Measurements from ENCODE around the gene VWA3A. TPM values are rescaled to one million over a fixed set of nuclear protein-coding genes. Genes with fewer than 3 reads are reported as not detected.

Gene VWA3A
- total RNA-seq, 4 donors from 2014 or later = 0.17 to 2.0 TPM; not detected in 2

- H3K4me3 ChIP-seq (ENCODE audit: low read depth, poor library complexity, severe bottlenecking) = no peak overlapping the region
- no peak for DNase-seq (ENCODE audit: low spot score in 2 of 2)
- TF ChIP-seq CTCF (IDR thresholded peaks at IDR 0.05) (no peak), POLR2A (IDR thresholded peaks at IDR 0.05) (no peak)
- WGBS, 2 donors = 89 to 92% methylated on average over 5 of the region's 5 CpGs
- intact Hi-C loops (cut with DNase I; ENCODE audit: low total_unique reads) = no loop called here
These were observed 110.8 kb downstream of the VWA3A start for GRCh38 chr16:22203091-22203490.

- no peak for DNase-seq (ENCODE audit: low spot score in 2 of 2)
- intact Hi-C loops (cut with DNase I; ENCODE audit: low total_unique reads) = no loop called here
- WGBS, 2 donors = 92 to 98% methylated on average over 2 of the region's 2 CpGs
- H3K4me3 ChIP-seq (ENCODE audit: low read depth, poor library complexity, severe bottlenecking) = no peak overlapping the region
- no peak for TF ChIP-seq POLR2A (IDR thresholded peaks at IDR 0.05)
- no peak for TF ChIP-seq CTCF (IDR thresholded peaks at IDR 0.05)
These were observed 111.8 kb downstream of the VWA3A start for GRCh38 chr16:22204091-22204655.

DNA sequence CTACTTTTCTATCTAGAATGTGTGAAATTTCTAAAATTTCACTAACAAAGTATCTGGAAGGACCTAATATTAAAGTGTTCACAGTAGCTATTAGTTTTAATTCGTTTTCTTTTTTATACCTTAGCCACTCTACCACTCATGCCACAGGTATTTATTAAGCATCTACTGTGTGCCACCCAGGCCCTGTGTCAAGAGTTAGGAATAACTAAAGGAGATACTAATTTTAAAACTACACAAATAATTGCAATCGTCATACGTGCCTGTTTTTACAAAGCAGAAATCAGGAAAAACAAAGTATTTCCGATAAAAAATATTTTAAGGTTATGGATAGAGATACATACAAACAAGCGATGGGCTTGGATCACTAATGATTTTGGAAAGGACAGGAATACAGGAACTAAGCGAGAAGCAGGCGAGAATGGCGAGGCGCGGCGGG is 113.3 kb downstream of the VWA3A start:
- 3% methylated on average over 11 of the region's 11 CpGs for WGBS, 2 donors
- intact Hi-C loops (cut with DNase I; ENCODE audit: low total_unique reads) = no loop called here
- TF ChIP-seq POLR2A (IDR thresholded peaks at IDR 0.05) = no peak
- no peak for TF ChIP-seq CTCF (IDR thresholded peaks at IDR 0.05)
- DNase-seq (ENCODE audit: low spot score in 2 of 2) = no peak
- no peak overlapping the region for H3K4me3 ChIP-seq (ENCODE audit: low read depth, poor library complexity, severe bottlenecking)

GRCh38 chr16:22206013-22206841 is 113.9 kb downstream of the VWA3A start, which contains the start of gene EEF2K:
Gene EEF2K, plus strand, starts transcription at chr16:22206278. Its CDS starts 19,452 bp downstream, at chr16:22225730.
- TF ChIP-seq POLR2A (IDR thresholded peaks at IDR 0.05) (no peak), CTCF (IDR thresholded peaks at IDR 0.05) (peak in 1 of 3 donors; percentile 67)
- peak; percentile 90 to 98 for DNase-seq (ENCODE audit: low spot score in 2 of 2)
- 0% methylated on average over 49 to 60 of the region's 74 CpGs for WGBS, 2 donors
- peak within 1 kb of the TSS; percentile 97 for H3K4me3 ChIP-seq (ENCODE audit: low read depth, poor library complexity, severe bottlenecking)
- intact Hi-C loops (cut with DNase I; ENCODE audit: low total_unique reads) = no loop called here

Other genes with a start within 250 kb of the VWA3A start
- gene NPIPB4, start 234.8 kb upstream of the VWA3A start, total RNA-seq = 10 to 100 TPM; 35.6 to 96.0 (median 53.5) TPM
- gene UQCRC2, start 139.2 kb upstream of the VWA3A start, total RNA-seq = 100 to 1,000 TPM in 3 of 4 donors, 10 to 100 TPM in 1; 99.9 to 153 (median 140) TPM
- gene PDZD9, start 91.4 kb upstream of the VWA3A start, total RNA-seq = not detected
- 10 to 100 TPM in 3 of 4 donors, 1 to 10 TPM in 1; 8.3 to 16.4 (median 13.1) TPM for gene MOSMO, start 84.4 kb upstream of the VWA3A start, total RNA-seq
- not detected for gene SDR42E2, start 70.0 kb downstream of the VWA3A start, total RNA-seq
- 100 to 1,000 TPM in 1 of 4 donors, 10 to 100 TPM in 3; 47.8 to 112 (median 73.2) TPM for gene EEF2K, start 113.7 kb downstream of the VWA3A start, total RNA-seq
- 10 to 100 TPM; 64.7 to 74.0 (median 71.4) TPM for gene POLR3E, start 204.9 kb downstream of the VWA3A start, total RNA-seq

Data from lower leg skin (tissue), 4 donors.